HEK293 (cell line): ENCODE results near the gene UBIAD1.
A peak's percentile ranks its signal among the peaks of the same experiment; 100 is the strongest.

Experiments
- CTCF ChIA-PET: fragments of 350-600 bp; formaldehyde crosslinking; extraction: SDS; loops from one replicate; lab custom pipeline; 2021; ENCODE audit warnings: antibody characterized with exemption; lab: Yijun Ruan, JAX
- POLR2A ChIA-PET: fragments of 300-600 bp; formaldehyde crosslinking; extraction: SDS; loops from one replicate; lab custom pipeline; 2020; ENCODE audit warnings: antibody characterized with exemption, inconsistent platforms; lab: Yijun Ruan, JAX
- H3K27ac ChIP-seq: fragments of 200-500 bp; sonication (Bioruptor generic); 2 replicates; pipeline ENCODE4 v1.5.1; 2014; ENCODE audit warnings: low read depth, low read length, control low read depth, inconsistent platforms; ENCODE audit errors: extremely low read depth
- H3K36me3 ChIP-seq, 2 experiments: fragments of 200-500 bp in 1 of 2; sonication (Bioruptor generic) in 1 of 2; 1 replicate in 1 of 2; 2 replicates in 1 of 2; pipeline ENCODE4 v1.5.1; 2014 to 2017; ENCODE audit warnings: inconsistent platforms in 2 of 2, low read length in 2 of 2; ENCODE audit not compliant: control insufficient read depth in 2 of 2, insufficient read depth in 1 of 2
- H3K4me1 ChIP-seq: fragments of 200-500 bp; sonication (Bioruptor generic); 2 replicates; pipeline ENCODE4 v1.5.1; 2014; ENCODE audit warnings: mild to moderate bottlenecking, low read length, inconsistent platforms; ENCODE audit not compliant: control insufficient read depth, insufficient read depth
- H3K4me3 ChIP-seq: 2 replicates; pipeline ENCODE4 v1.5.1; 2011; ENCODE audit warnings: low read depth, mild to moderate bottlenecking, control low read depth, low read length, moderate library complexity
- H3K9me3 ChIP-seq: fragments of 200-500 bp; sonication (Bioruptor generic); 2 replicates; pipeline ENCODE4 v1.5.1; 2014; ENCODE audit warnings: low read depth, low read length, inconsistent platforms; ENCODE audit not compliant: control insufficient read depth, insufficient read depth
- FEZF1 ChIP-seq: fragments of 450-650 bp; formaldehyde crosslinking; IDR thresholded peaks from 2 replicates; pipeline ENCODE4 v1.5.1; 2016; ENCODE audit warnings: missing biosample characterization, missing genetic modification characterization
- KLF8 ChIP-seq: fragments of 450-650 bp; formaldehyde crosslinking; IDR thresholded peaks from 2 replicates; pipeline ENCODE4 v1.5.1; 2016; ENCODE audit warnings: missing biosample characterization, missing genetic modification characterization
- OSR2 ChIP-seq: fragments of 450-650 bp; formaldehyde crosslinking; IDR thresholded peaks from 2 replicates; pipeline ENCODE4 v1.5.1; 2016; ENCODE audit warnings: missing biosample characterization, missing genetic modification characterization
- ZBTB1 ChIP-seq: fragments of 450-650 bp; formaldehyde crosslinking; IDR thresholded peaks from 2 replicates; pipeline ENCODE4 v1.5.1; 2016; ENCODE audit warnings: missing biosample characterization, missing genetic modification characterization
- ZBTB8A ChIP-seq: fragments of 450-650 bp; formaldehyde crosslinking; IDR thresholded peaks from 2 replicates; pipeline ENCODE4 v1.5.1; 2016; ENCODE audit warnings: missing biosample characterization, missing genetic modification characterization
- ZEB2 ChIP-seq: fragments of 450-650 bp; formaldehyde crosslinking; IDR thresholded peaks from 2 replicates; pipeline ENCODE4 v1.5.1; 2016; ENCODE audit warnings: missing biosample characterization, missing genetic modification characterization
- ZNF132 ChIP-seq: fragments of 450-650 bp; formaldehyde crosslinking; IDR thresholded peaks from 2 replicates; pipeline ENCODE4 v1.5.1; 2017; ENCODE audit warnings: missing biosample characterization, missing genetic modification characterization, borderline replicate concordance
- ZNF155 ChIP-seq: fragments of 450-650 bp; formaldehyde crosslinking; IDR thresholded peaks from 2 replicates; pipeline ENCODE4 v1.5.1; 2016; ENCODE audit warnings: missing biosample characterization, missing genetic modification characterization
- ZNF302 ChIP-seq: fragments of 450-650 bp; formaldehyde crosslinking; IDR thresholded peaks from 2 replicates; pipeline ENCODE4 v1.5.1; 2016; ENCODE audit warnings: missing biosample characterization, missing genetic modification characterization, low read depth
- ZNF350 ChIP-seq: fragments of 450-650 bp; formaldehyde crosslinking; IDR thresholded peaks from 2 replicates; pipeline ENCODE4 v1.5.0; 2017; ENCODE audit warnings: missing biosample characterization, mild to moderate bottlenecking, missing genetic modification characterization
- ZNF37A ChIP-seq: fragments of 450-650 bp; IDR thresholded peaks from 2 replicates; pipeline ENCODE4 v1.5.1; 2018; ENCODE audit warnings: missing biosample characterization, missing genetic modification characterization
- ZNF416 ChIP-seq: fragments of 450-650 bp; formaldehyde crosslinking; IDR thresholded peaks from 2 replicates; pipeline ENCODE4 v1.5.1; 2016; ENCODE audit warnings: missing biosample characterization, missing genetic modification characterization
- ZNF521 ChIP-seq: fragments of 450-650 bp; formaldehyde crosslinking; IDR thresholded peaks from 2 replicates; pipeline ENCODE4 v1.5.1; 2017; ENCODE audit warnings: missing biosample characterization, mild to moderate bottlenecking, missing genetic modification characterization
- ZNF785 ChIP-seq: fragments of 450-650 bp; formaldehyde crosslinking; IDR thresholded peaks from 2 replicates; pipeline ENCODE4 v1.5.1; 2016; ENCODE audit warnings: missing biosample characterization, missing genetic modification characterization
- ZSCAN23 ChIP-seq: fragments of 450-650 bp; formaldehyde crosslinking; IDR thresholded peaks from 2 replicates; pipeline ENCODE4 v1.5.1; 2016; ENCODE audit warnings: missing biosample characterization, missing genetic modification characterization
- ZXDB ChIP-seq: fragments of 450-650 bp; formaldehyde crosslinking; IDR thresholded peaks from 2 replicates; pipeline ENCODE4 v1.5.1; 2016; ENCODE audit warnings: missing biosample characterization, missing genetic modification characterization
- TF ChIP-seq, protein P1 (sequence below): fragments of 450-650 bp; formaldehyde crosslinking; IDR thresholded peaks from 2 replicates; pipeline ENCODE4 v1.5.1; 2016; ENCODE audit warnings: missing biosample characterization, missing genetic modification characterization
- TF ChIP-seq, protein P2 (sequence below): IDR thresholded peaks from 2 replicates; pipeline ENCODE4 v1.6.1; 2011; ENCODE audit warnings: mild to moderate bottlenecking, low read depth, low read length, borderline replicate concordance
- TF ChIP-seq, protein P3 (sequence below): fragments of 450-650 bp; formaldehyde crosslinking; IDR thresholded peaks from 2 replicates; pipeline ENCODE4 v1.5.1; 2017; ENCODE audit warnings: missing biosample characterization, mild to moderate bottlenecking, missing genetic modification characterization, moderate library complexity
- TF ChIP-seq, protein P4 (sequence below): fragments of 450-650 bp; formaldehyde crosslinking; IDR thresholded peaks from 2 replicates; pipeline ENCODE4 v1.5.1; 2016; ENCODE audit warnings: missing biosample characterization, missing genetic modification characterization

UBIAD1 gene

DNA sequence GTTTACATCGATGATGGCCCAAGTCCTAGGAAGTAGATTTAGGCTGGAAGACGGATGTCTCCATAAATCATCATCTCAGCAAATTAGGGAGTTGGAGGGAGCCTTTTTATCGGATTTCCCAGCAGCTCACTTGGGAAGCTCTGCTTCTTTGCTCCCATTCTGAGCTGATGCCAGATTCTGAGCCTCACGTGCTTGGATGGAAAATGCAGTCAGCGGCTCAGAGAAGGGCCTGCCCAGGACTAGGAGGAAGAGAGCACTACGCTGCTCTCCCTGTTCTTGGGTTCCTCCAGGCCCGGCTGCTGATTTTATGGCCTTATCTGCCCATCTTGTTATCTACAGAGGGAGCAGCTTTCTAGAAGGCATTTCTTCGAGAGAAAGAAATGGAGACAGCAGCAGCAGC is 42.0 kb downstream of the UBIAD1 start:
- no peak overlapping the region for H3K27ac ChIP-seq
- ChIA-PET POLR2A (no interaction called here), CTCF (interaction anchor here (0.6 to 1.2 kb wide), 3 partner anchors 23 to 332 kb away, joined by 3 to 4 read pairs (median 3); no protein-coding TSS in a partner anchor)
- TF ChIP-seq FEZF1 (tag by site-specific recombination) (0 out of 2 replicates have a peak, but pooled peaks have one; percentile 9), KLF8 (tag by site-specific recombination) (no peak), OSR2 (tag by site-specific recombination) (peak; percentile 62)
- no peak overlapping the region for H3K4me3 ChIP-seq
- H3K4me1 ChIP-seq: no peaks in the 10 kb centered on the region
- no peaks in the 10 kb centered on the region for H3K9me3 ChIP-seq
- H3K36me3 ChIP-seq: no peaks in the 10 kb centered on the region

DNA sequence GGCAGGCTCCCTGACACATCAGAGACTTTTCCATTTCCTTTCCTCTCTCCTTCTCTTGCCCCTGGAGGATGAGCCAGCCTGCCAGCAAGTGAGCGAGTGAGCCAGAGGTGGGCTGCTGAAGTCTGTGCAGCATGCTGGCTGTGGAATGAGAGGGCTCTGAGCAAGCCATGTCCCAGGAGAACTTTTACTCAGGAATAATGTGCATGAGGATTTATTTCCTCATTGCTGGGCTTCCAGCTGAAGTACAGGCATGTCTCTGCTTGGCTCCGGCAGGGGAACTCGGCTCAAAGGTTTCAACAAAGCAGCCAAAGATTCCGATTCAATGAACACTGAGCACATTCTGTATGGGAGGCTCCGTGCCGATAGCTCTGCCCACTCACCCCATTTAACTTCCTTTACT is 43.7 kb downstream of the UBIAD1 start:
- Histone ChIP-seq H3K27ac (no peak overlapping the region), H3K9me3 (no peaks in the 10 kb centered on the region), H3K36me3 (no peaks in the 10 kb centered on the region), H3K4me3 (no peak overlapping the region), H3K4me1 (no peaks in the 10 kb centered on the region)
- POLR2A ChIA-PET: interaction anchor here (0.7 kb wide), 1 partner anchor 253 kb away, joined by 3 read pairs; no protein-coding TSS in a partner anchor
- TF ChIP-seq ZNF302 (tag by site-specific recombination) (no peak), ZNF155 (no peak), ZNF416 (tag by site-specific recombination) (no peak), KLF8 (tag by site-specific recombination) (no peak), ZBTB1 (tag by site-specific recombination) (no peak), ZNF132 (no peak), ZNF785 (tag by site-specific recombination) (no peak), ZBTB8A (tag by site-specific recombination) (no peak), ZSCAN23 (tag by site-specific recombination) (no peak), ZXDB (no peak), ZNF521 (tag by site-specific recombination) (no peak), ZNF37A (tag by site-specific recombination) (no peak), ZNF350 (tag by site-specific recombination) (no peak), ZEB2 (no peak)
- TF ChIP-seq, protein P1, sequence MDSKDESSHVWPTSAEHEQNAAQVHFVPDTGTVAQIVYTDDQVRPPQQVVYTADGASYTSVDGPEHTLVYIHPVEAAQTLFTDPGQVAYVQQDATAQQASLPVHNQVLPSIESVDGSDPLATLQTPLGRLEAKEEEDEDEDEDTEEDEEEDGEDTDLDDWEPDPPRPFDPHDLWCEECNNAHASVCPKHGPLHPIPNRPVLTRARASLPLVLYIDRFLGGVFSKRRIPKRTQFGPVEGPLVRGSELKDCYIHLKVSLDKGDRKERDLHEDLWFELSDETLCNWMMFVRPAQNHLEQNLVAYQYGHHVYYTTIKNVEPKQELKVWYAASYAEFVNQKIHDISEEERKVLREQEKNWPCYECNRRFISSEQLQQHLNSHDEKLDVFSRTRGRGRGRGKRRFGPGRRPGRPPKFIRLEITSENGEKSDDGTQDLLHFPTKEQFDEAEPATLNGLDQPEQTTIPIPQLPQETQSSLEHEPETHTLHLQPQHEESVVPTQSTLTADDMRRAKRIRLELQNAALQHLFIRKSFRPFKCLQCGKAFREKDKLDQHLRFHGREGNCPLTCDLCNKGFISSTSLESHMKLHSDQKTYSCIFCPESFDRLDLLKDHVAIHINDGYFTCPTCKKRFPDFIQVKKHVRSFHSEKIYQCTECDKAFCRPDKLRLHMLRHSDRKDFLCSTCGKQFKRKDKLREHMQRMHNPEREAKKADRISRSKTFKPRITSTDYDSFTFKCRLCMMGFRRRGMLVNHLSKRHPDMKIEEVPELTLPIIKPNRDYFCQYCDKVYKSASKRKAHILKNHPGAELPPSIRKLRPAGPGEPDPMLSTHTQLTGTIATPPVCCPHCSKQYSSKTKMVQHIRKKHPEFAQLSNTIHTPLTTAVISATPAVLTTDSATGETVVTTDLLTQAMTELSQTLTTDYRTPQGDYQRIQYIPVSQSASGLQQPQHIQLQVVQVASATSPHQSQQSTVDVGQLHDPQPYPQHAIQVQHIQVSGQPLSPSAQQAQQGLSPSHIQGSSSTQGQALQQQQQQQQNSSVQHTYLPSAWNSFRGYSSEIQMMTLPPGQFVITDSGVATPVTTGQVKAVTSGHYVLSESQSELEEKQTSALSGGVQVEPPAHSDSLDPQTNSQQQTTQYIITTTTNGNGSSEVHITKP (tag by site-specific recombination): no peak
- TF ChIP-seq, protein P2, sequence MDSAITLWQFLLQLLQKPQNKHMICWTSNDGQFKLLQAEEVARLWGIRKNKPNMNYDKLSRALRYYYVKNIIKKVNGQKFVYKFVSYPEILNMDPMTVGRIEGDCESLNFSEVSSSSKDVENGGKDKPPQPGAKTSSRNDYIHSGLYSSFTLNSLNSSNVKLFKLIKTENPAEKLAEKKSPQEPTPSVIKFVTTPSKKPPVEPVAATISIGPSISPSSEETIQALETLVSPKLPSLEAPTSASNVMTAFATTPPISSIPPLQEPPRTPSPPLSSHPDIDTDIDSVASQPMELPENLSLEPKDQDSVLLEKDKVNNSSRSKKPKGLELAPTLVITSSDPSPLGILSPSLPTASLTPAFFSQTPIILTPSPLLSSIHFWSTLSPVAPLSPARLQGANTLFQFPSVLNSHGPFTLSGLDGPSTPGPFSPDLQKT: no peak
- TF ChIP-seq, protein P3, sequence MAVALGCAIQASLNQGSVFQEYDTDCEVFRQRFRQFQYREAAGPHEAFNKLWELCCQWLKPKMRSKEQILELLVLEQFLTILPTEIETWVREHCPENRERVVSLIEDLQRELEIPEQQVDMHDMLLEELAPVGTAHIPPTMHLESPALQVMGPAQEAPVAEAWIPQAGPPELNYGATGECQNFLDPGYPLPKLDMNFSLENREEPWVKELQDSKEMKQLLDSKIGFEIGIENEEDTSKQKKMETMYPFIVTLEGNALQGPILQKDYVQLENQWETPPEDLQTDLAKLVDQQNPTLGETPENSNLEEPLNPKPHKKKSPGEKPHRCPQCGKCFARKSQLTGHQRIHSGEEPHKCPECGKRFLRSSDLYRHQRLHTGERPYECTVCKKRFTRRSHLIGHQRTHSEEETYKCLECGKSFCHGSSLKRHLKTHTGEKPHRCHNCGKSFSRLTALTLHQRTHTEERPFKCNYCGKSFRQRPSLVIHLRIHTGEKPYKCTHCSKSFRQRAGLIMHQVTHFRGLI (tag by site-specific recombination): no peak
- TF ChIP-seq, protein P4, sequence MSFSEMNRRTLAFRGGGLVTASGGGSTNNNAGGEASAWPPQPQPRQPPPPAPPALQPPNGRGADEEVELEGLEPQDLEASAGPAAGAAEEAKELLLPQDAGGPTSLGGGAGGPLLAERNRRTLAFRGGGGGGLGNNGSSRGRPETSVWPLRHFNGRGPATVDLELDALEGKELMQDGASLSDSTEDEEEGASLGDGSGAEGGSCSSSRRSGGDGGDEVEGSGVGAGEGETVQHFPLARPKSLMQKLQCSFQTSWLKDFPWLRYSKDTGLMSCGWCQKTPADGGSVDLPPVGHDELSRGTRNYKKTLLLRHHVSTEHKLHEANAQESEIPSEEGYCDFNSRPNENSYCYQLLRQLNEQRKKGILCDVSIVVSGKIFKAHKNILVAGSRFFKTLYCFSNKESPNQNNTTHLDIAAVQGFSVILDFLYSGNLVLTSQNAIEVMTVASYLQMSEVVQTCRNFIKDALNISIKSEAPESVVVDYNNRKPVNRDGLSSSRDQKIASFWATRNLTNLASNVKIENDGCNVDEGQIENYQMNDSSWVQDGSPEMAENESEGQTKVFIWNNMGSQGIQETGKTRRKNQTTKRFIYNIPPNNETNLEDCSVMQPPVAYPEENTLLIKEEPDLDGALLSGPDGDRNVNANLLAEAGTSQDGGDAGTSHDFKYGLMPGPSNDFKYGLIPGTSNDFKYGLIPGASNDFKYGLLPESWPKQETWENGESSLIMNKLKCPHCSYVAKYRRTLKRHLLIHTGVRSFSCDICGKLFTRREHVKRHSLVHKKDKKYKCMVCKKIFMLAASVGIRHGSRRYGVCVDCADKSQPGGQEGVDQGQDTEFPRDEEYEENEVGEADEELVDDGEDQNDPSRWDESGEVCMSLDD (tag by site-specific recombination): no peak
- CTCF ChIA-PET: interaction anchor here (1.0 to 1.7 kb wide), 2 partner anchors 11 to 19 kb away, joined by 6 to 8 read pairs; no protein-coding TSS in a partner anchor
